Epithelial cell of proximal tubule (primary cell): ENCODE data around the gene LPAR5. TPM values are rescaled to one million over a fixed set of nuclear protein-coding genes. Genes with fewer than 3 reads are reported as not detected.

Experiments used
- DNase-seq: peaks from one replicate; pipeline ENCODE4 v3.0.0-alpha.2; 2011; ENCODE audit warnings: low read depth
- H3K4me3 ChIP-seq: 2 replicates; pipeline ENCODE4 v1.5.1; 2011; ENCODE audit warnings: low read depth, mild to moderate bottlenecking, low read length
- CTCF ChIP-seq: conservative IDR thresholded peaks from 2 replicates; pipeline ENCODE4 v1.5.1; 2012; ENCODE audit warnings: low read depth, mild to moderate bottlenecking, low read length
- total RNA-seq: library from RNA; depleted of rRNA; stranded (reverse); fragments of >200 nt; gene quantifications from 2 replicates; pipeline ENCODE4 v1.2.3, GENCODE V29; 2015

The LPAR5 gene
- total RNA-seq, 1 donor from 2014 or later, result 0.81 TPM

DNA sequence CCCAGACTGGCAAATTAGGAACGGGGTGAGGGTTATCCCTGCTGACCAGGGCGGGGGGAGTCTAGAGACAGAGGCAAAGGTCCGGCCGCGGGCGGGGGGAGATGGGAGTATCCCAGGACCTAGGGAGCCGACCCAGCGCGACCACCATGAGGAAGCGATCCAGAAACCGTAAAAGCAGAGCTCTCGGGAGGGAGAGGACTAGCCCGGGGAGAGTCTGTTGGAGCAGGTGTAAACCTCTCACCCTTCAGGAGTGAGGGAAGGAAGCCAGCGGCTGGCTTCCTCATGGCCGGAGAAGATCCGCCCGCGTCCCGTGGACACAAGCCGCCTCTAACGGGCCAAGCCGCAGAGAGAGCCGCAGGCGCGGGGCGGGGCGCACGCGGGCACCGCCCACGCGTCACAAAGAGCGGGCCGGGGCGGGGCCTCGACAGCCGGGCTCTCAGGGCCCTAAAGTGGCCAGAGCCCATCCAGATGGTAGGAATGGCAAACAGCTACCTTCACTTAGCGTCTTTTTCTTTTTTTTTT lies 11.4 kb upstream of the LPAR5 start, which contains the start of gene ACRBP:
Gene ACRBP, minus strand, starts transcription at position 350 of the 522 bp plus-strand sequence. Its CDS starts 66 bp downstream, at position 284.
- TF ChIP-seq CTCF, result no peak
- no peak for DNase-seq
- peak within 1 kb of the TSS; percentile 61 for H3K4me3 ChIP-seq

DNA sequence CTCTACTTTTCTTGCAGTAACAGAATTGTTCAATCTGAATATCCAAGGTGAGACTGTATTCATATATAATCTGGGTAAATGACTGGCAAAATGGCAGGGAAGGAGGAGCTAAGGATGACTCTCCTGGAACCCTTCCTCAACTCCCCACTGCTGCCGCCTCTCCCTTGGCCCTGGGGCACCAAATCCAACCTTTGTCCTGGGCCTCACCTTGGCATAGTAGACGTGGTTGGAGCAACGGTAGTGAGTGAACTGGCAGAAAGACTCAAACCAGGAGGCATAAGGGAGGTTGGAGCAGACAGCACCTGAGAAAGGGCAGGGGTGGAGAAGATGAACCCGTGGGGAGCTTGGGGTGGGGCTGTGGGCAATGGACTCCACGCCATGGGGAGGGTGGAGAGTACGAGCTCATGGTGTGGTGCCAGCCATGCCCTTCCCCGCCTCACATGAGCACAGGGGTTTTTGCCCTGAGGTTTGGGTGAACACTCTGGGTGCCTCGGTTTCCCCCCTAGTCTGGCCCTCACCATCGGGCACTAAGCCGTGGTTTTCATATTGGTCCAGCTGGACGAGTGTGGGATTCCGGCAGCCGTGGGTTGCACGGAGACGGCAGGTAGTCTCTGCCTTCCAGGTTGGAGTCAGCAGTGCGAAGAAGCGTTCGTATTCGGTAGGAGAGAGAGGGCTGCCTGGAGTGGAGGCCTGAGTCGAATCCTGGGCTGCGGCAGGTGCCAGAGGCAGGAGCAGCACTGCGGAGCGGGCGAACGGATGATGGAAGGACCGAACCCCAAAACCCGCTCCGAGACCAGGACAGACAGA lies 10.7 kb upstream of the LPAR5 start:
- no peak for TF ChIP-seq CTCF
- DNase-seq, result no peak
- peak overlapping the region; percentile 61 for H3K4me3 ChIP-seq

DNA sequence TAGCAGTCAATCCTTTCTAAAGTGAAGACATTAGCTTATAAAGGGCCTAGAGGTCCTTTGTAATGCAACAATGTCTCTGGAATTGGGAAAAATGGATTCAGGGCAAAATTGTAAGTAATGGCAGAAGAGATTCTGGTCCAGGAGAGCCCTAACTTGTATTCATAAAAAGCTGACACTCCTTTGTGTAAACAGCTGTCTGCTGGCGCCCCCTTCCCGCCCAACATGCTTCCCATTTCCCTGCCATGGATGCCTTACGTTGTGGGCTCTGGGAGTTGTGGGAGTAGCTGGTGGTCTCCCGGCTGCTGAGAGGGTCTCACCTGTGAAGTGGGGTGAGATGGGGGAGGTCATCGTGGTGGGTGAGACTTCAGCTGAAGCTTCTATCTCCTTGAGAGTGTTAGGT lies 9.1 kb upstream of the LPAR5 start:
- no peak overlapping the region for H3K4me3 ChIP-seq
- TF ChIP-seq CTCF, result peak; percentile 36
- no peak for DNase-seq

GRCh38 chr12:6644257-6644596 lies 8.5 kb upstream of the LPAR5 start:
- no peak for DNase-seq
- H3K4me3 ChIP-seq, result no peak overlapping the region
- no peak for TF ChIP-seq CTCF

GRCh38 chr12:6643569-6644256 lies 8.0 kb upstream of the LPAR5 start:
- H3K4me3 ChIP-seq, result no peak overlapping the region
- no peak for TF ChIP-seq CTCF
- no peak for DNase-seq

DNA sequence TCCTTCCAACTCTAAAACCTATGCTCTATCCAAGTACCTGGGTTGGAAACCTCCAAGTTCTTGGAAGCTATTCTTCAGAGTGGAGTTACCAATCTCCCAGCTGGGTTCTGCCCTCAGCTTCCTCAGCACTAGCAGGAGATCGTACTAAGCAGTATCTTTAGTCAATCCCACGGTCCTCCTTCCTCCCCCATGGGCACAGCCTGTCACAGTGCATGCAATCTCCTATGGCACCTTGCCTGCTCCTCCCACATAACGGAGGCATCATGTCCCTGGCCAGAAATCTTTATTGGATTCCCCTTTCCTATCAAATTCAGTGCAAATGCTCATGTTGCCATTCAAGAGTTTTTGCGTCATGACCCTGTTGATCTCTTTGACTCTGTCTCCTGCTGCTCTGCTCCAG lies 5.4 kb upstream of the LPAR5 start:
- DNase-seq, result no peak
- no peak overlapping the region for H3K4me3 ChIP-seq
- no peak for TF ChIP-seq CTCF

- no peak overlapping the region for H3K4me3 ChIP-seq
- DNase-seq, result no peak
- no peak for TF ChIP-seq CTCF
These were observed 4.7 kb upstream of the LPAR5 start for GRCh38 chr12:6640497-6640896.
